DND-41 (cell line): ENCODE data around the gene TAOK2.

Experiments used
- EZH2 ChIP-seq: IDR thresholded peaks from 3 replicates; pipeline ENCODE4 v1.6.1; 2012; ENCODE audit warnings: borderline replicate concordance, low read depth, mild to moderate bottlenecking, moderate library complexity, low read length, inconsistent platforms; ENCODE audit not compliant: severe bottlenecking
- TF ChIP-seq, protein P1 (sequence below): IDR thresholded peaks from 2 replicates; pipeline ENCODE4 v1.5.1; 2012; ENCODE audit warnings: borderline replicate concordance, low read length, moderate library complexity, mild to moderate bottlenecking; ENCODE audit not compliant: poor library complexity, severe bottlenecking; ENCODE audit errors: extremely low read depth

DNA sequence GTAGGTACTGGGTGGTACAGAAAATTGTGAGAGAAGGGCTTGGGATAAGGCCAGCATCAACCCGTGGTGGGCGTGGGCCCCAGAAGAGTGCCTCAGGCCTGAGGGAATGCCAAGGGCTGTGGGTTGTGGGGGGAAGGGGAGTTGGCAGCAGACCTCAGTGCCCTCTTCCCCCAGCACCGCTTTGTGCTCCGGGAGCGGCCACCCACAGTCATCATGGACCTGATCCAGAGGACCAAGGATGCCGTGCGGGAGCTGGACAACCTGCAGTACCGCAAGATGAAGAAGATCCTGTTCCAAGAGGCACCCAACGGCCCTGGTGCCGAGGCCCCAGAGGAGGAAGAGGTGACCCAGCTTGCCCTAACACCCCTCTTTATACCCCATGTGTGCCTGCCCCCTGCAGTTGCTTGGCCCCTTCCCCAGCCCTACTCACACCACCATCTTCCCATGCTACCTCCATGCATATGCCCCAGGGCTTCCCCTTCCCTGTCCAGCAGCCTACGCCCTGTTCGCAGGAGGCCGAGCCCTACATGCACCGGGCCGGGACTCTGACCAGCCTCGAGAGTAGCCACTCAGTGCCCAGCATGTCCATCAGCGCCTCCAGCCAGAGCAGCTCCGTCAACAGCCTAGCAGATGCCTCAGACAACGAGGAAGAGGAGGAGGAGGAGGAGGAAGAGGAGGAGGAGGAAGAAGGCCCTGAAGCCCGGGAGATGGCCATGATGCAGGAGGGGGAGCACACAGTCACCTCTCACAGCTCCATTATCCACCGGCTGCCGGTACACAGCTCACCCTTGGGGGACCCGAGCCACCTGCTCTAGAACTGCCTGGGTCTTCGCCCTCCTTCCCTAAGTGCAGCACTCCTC is 9.1 kb downstream of the TAOK2 start:
- no peak for TF ChIP-seq EZH2
- TF ChIP-seq, protein P1, sequence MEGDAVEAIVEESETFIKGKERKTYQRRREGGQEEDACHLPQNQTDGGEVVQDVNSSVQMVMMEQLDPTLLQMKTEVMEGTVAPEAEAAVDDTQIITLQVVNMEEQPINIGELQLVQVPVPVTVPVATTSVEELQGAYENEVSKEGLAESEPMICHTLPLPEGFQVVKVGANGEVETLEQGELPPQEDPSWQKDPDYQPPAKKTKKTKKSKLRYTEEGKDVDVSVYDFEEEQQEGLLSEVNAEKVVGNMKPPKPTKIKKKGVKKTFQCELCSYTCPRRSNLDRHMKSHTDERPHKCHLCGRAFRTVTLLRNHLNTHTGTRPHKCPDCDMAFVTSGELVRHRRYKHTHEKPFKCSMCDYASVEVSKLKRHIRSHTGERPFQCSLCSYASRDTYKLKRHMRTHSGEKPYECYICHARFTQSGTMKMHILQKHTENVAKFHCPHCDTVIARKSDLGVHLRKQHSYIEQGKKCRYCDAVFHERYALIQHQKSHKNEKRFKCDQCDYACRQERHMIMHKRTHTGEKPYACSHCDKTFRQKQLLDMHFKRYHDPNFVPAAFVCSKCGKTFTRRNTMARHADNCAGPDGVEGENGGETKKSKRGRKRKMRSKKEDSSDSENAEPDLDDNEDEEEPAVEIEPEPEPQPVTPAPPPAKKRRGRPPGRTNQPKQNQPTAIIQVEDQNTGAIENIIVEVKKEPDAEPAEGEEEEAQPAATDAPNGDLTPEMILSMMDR: no peak
